ENCODE data around the gene CAMK1G. TPM values are rescaled to one million over a fixed set of nuclear protein-coding genes. Genes with fewer than 3 reads are reported as not detected.

The CAMK1G gene
- total and polyA plus RNA-seq, 2 experiments from 2014 or later = 0.32 to 0.76 TPM

DNA sequence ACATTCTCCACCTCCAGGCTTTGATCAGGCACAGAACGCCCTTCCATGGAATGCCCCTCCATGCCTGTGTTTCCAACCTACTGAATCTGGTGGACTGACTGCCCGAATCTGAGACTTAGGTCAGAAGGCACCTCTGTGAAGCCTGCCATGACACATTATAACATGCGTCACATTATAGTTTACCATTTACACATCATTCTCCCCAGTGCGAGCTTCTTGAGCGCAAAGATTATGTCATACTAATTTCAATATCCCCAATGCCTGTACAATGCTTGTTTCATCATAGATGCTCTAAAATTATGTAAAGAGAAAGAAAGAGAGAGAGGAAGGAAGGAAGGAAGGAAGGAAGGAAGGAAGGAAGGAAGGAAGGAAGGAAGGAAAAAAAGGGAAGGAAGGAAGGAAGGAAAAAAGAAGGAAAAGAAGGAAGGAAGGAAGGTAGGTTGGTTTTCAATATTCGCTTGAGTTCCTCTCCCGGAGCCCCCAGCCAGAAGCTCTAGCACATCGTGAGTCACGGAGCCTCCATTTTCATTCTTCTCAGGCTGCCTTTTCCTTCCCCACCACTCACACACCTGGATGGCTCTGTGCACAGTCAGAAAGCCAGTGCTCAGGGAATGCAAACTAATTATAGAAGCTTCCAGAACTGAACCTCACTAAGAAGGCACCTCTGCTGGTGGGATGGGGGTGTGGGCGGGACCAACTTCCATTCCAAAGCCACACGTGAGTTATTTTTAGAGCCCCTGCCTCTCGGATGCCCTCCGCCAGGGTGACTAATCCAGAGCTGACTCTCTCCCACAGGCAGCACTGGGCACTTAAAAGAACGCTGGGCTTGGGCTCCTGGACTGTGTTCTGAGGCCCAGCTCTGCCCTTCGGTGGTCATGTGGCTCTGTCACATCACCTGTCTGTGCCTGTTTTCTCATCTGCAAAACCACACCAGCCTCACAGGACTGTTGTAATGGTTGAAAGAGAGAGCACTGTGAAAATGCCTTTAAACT, 41.3 kb downstream of the CAMK1G start:
- Mint-ChIP-seq H3K4me3 (no peak overlapping the region), H3K36me3 (ENCODE audit: low read depth) (no peaks in the 10 kb centered on the region; the same call in 2 of the 3 replicates), H3K27ac (no peak overlapping the region), H3K9me3 (no peaks in the 10 kb centered on the region; the same call in 2 of the 3 replicates), H3K27me3 (ENCODE audit: insufficient read depth, low read depth, poor library complexity) (peaks cover 10% of the 10 kb centered on the region), H3K4me1 (peaks cover 18% of the 10 kb centered on the region)
- H3K4me1 ChIP-seq (ENCODE audit: insufficient read depth) = peaks cover 2% of the 10 kb centered on the region
- H3K4me2 ChIP-seq = no peak overlapping the region
- H3K36me3 ChIP-seq (ENCODE audit: insufficient read depth) = no peaks in the 10 kb centered on the region
- no peak overlapping the region for H3K4me3 ChIP-seq
- TF ChIP-seq, protein P1, sequence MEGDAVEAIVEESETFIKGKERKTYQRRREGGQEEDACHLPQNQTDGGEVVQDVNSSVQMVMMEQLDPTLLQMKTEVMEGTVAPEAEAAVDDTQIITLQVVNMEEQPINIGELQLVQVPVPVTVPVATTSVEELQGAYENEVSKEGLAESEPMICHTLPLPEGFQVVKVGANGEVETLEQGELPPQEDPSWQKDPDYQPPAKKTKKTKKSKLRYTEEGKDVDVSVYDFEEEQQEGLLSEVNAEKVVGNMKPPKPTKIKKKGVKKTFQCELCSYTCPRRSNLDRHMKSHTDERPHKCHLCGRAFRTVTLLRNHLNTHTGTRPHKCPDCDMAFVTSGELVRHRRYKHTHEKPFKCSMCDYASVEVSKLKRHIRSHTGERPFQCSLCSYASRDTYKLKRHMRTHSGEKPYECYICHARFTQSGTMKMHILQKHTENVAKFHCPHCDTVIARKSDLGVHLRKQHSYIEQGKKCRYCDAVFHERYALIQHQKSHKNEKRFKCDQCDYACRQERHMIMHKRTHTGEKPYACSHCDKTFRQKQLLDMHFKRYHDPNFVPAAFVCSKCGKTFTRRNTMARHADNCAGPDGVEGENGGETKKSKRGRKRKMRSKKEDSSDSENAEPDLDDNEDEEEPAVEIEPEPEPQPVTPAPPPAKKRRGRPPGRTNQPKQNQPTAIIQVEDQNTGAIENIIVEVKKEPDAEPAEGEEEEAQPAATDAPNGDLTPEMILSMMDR (conservative IDR thresholded peaks at IDR 0.05; ENCODE audit: low read depth in 2 of 2) = no peak
- TF ChIP-seq REST (IDR thresholded peaks at IDR 0.05; ENCODE audit: unreplicated experiment) (no peak), ZNF114 (CRISPR knock-in tag; IDR thresholded peaks at IDR 0.05) (no peak), STAT1 (IDR thresholded peaks at IDR 0.05; ENCODE audit: unreplicated experiment) (no peak), ZNF462 (CRISPR knock-in tag; IDR thresholded peaks at IDR 0.05) (no peak), EZH2phosphoT487 (IDR thresholded peaks at IDR 0.05; ENCODE audit: unreplicated experiment) (no peak), JUNB (IDR thresholded peaks at IDR 0.05; ENCODE audit: unreplicated experiment) (no peak), ZNF331 (CRISPR knock-in tag; IDR thresholded peaks at IDR 0.05; ENCODE audit: low read depth) (no peak), NANOG (IDR thresholded peaks at IDR 0.05; ENCODE audit: borderline replicate concordance) (no peak), POLR2AphosphoS5 (IDR thresholded peaks at IDR 0.05; ENCODE audit: low read depth) (no peak), ETS1 (IDR thresholded peaks at IDR 0.05) (no peak)
- H3K9me2 ChIP-seq (ENCODE audit: insufficient read depth) = no peaks in the 10 kb centered on the region
- H3K27me3 ChIP-seq (ENCODE audit: insufficient read depth) = no peaks in the 10 kb centered on the region
- DNase-seq (ENCODE audit: low spot score) = no peak
- H4K20me1 ChIP-seq (replicated peaks; ENCODE audit: insufficient read depth) = no peaks in the 10 kb centered on the region
- no peaks in the 10 kb centered on the region for H3K79me2 ChIP-seq (replicated peaks; ENCODE audit: insufficient read depth)
- no peak overlapping the region for H3K27ac ChIP-seq (ENCODE audit: low read depth)
- ATAC-seq = no peak
- no peak overlapping the region for H2AFZ ChIP-seq
- no peaks in the 10 kb centered on the region for H3F3A ChIP-seq (replicated peaks; ENCODE audit: low read depth)
